HEK293 (cell line): ENCODE results near the gene TGFBRAP1.

ENCODE experiments used
- CTCF ChIA-PET: fragments of 350-600 bp; formaldehyde crosslinking; extraction: SDS; loops from one replicate; lab custom pipeline; 2021; ENCODE audit warnings: antibody characterized with exemption; lab: Yijun Ruan, JAX
- POLR2A ChIA-PET: fragments of 300-600 bp; formaldehyde crosslinking; extraction: SDS; loops from one replicate; lab custom pipeline; 2020; ENCODE audit warnings: antibody characterized with exemption, inconsistent platforms; lab: Yijun Ruan, JAX
- H3K27ac ChIP-seq: fragments of 200-500 bp; sonication (Bioruptor generic); 2 replicates; pipeline ENCODE4 v1.5.1; 2014; ENCODE audit warnings: low read depth, low read length, control low read depth, inconsistent platforms; ENCODE audit errors: extremely low read depth
- H3K36me3 ChIP-seq, 2 experiments: fragments of 200-500 bp in 1 of 2; sonication (Bioruptor generic) in 1 of 2; 1 replicate in 1 of 2; 2 replicates in 1 of 2; pipeline ENCODE4 v1.5.1; 2014 to 2017; ENCODE audit warnings: inconsistent platforms in 2 of 2, low read length in 2 of 2; ENCODE audit not compliant: control insufficient read depth in 2 of 2, insufficient read depth in 1 of 2
- H3K4me1 ChIP-seq: fragments of 200-500 bp; sonication (Bioruptor generic); 2 replicates; pipeline ENCODE4 v1.5.1; 2014; ENCODE audit warnings: mild to moderate bottlenecking, low read length, inconsistent platforms; ENCODE audit not compliant: control insufficient read depth, insufficient read depth
- H3K4me3 ChIP-seq: 2 replicates; pipeline ENCODE4 v1.5.1; 2011; ENCODE audit warnings: low read depth, mild to moderate bottlenecking, control low read depth, low read length, moderate library complexity
- H3K9me3 ChIP-seq: fragments of 200-500 bp; sonication (Bioruptor generic); 2 replicates; pipeline ENCODE4 v1.5.1; 2014; ENCODE audit warnings: low read depth, low read length, inconsistent platforms; ENCODE audit not compliant: control insufficient read depth, insufficient read depth
- BCL11A ChIP-seq: fragments of 450-650 bp; formaldehyde crosslinking; IDR thresholded peaks from 2 replicates; pipeline ENCODE4 v1.5.1; 2016; ENCODE audit warnings: low read depth, missing biosample characterization, missing genetic modification characterization
- CTCF ChIP-seq: fragments of 450-650 bp; formaldehyde crosslinking; IDR thresholded peaks from 2 replicates; pipeline ENCODE4 v1.5.1; 2016; ENCODE audit warnings: missing biosample characterization, missing genetic modification characterization
- GLI2 ChIP-seq: fragments of 450-650 bp; formaldehyde crosslinking; IDR thresholded peaks from 2 replicates; pipeline ENCODE4; 2017; ENCODE audit warnings: missing biosample characterization, missing genetic modification characterization, low read depth, borderline replicate concordance
- GLI4 ChIP-seq: fragments of 450-650 bp; formaldehyde crosslinking; IDR thresholded peaks from 2 replicates; pipeline ENCODE4 v1.5.1; 2016; ENCODE audit warnings: missing biosample characterization, missing genetic modification characterization
- KLF17 ChIP-seq: fragments of 450-650 bp; formaldehyde crosslinking; IDR thresholded peaks from 2 replicates; pipeline ENCODE4 v1.5.1; 2016; ENCODE audit warnings: missing biosample characterization, missing genetic modification characterization
- MYNN ChIP-seq: fragments of 450-650 bp; formaldehyde crosslinking; IDR thresholded peaks from 2 replicates; pipeline ENCODE4 v1.5.1; 2016; ENCODE audit warnings: missing biosample characterization, missing genetic modification characterization, borderline replicate concordance
- PRDM1 ChIP-seq: fragments of 450-650 bp; formaldehyde crosslinking; IDR thresholded peaks from 2 replicates; pipeline ENCODE4; 2016; ENCODE audit warnings: missing biosample characterization, missing genetic modification characterization
- SALL2 ChIP-seq: fragments of 450-650 bp; formaldehyde crosslinking; IDR thresholded peaks from 2 replicates; pipeline ENCODE4 v1.5.0; 2017; ENCODE audit warnings: missing biosample characterization, mild to moderate bottlenecking, missing genetic modification characterization, borderline replicate concordance
- ZNF138 ChIP-seq: fragments of 450-650 bp; formaldehyde crosslinking; IDR thresholded peaks from 2 replicates; pipeline ENCODE4 v1.5.1; 2016; ENCODE audit warnings: missing biosample characterization, missing genetic modification characterization, borderline replicate concordance
- ZNF146 ChIP-seq: fragments of 450-650 bp; formaldehyde crosslinking; IDR thresholded peaks from 2 replicates; pipeline ENCODE4 v1.5.1; 2016; ENCODE audit warnings: missing biosample characterization, missing genetic modification characterization
- ZNF214 ChIP-seq: fragments of 450-650 bp; formaldehyde crosslinking; IDR thresholded peaks from 2 replicates; pipeline ENCODE4 v1.5.1; 2017; ENCODE audit warnings: missing biosample characterization, mild to moderate bottlenecking, missing genetic modification characterization, borderline replicate concordance
- ZNF350 ChIP-seq: fragments of 450-650 bp; formaldehyde crosslinking; IDR thresholded peaks from 2 replicates; pipeline ENCODE4 v1.5.0; 2017; ENCODE audit warnings: missing biosample characterization, mild to moderate bottlenecking, missing genetic modification characterization
- ZNF354C ChIP-seq: fragments of 450-650 bp; formaldehyde crosslinking; IDR thresholded peaks from 2 replicates; pipeline ENCODE4 v1.5.1; 2016; ENCODE audit warnings: missing biosample characterization, missing genetic modification characterization, low read depth, borderline replicate concordance
- ZNF394 ChIP-seq: fragments of 450-650 bp; formaldehyde crosslinking; IDR thresholded peaks from 2 replicates; pipeline ENCODE4 v1.5.1; 2016; ENCODE audit warnings: missing biosample characterization, missing genetic modification characterization, mild to moderate bottlenecking, moderate library complexity, borderline replicate concordance
- ZNF426 ChIP-seq: fragments of 450-650 bp; formaldehyde crosslinking; IDR thresholded peaks from 2 replicates; pipeline ENCODE4 v1.5.1; 2017; ENCODE audit warnings: missing biosample characterization, missing genetic modification characterization, mild to moderate bottlenecking, inconsistent platforms, moderate library complexity
- ZNF530 ChIP-seq: fragments of 450-650 bp; formaldehyde crosslinking; IDR thresholded peaks from 2 replicates; pipeline ENCODE4 v1.5.1; 2016; ENCODE audit warnings: low read depth, missing biosample characterization, missing genetic modification characterization
- ZNF549 ChIP-seq: fragments of 450-650 bp; IDR thresholded peaks from 2 replicates; pipeline ENCODE4 v1.5.1; 2018; ENCODE audit warnings: missing biosample characterization, missing genetic modification characterization, mild to moderate bottlenecking, inconsistent platforms, moderate library complexity
- ZNF645 ChIP-seq: fragments of 450-650 bp; formaldehyde crosslinking; IDR thresholded peaks from 2 replicates; pipeline ENCODE4; 2016; ENCODE audit warnings: missing biosample characterization, missing genetic modification characterization
- ZNF660 ChIP-seq: fragments of 450-650 bp; IDR thresholded peaks from 2 replicates; pipeline ENCODE4 v1.5.1; 2018; ENCODE audit warnings: missing biosample characterization, mild to moderate bottlenecking, missing genetic modification characterization
- ZNF704 ChIP-seq: fragments of 450-650 bp; formaldehyde crosslinking; IDR thresholded peaks from 2 replicates; pipeline ENCODE4 v1.5.1; 2016; ENCODE audit warnings: missing biosample characterization, missing genetic modification characterization
- ZNF830 ChIP-seq: fragments of 450-650 bp; IDR thresholded peaks from 2 replicates; pipeline ENCODE4 v1.5.0; 2018; ENCODE audit warnings: missing biosample characterization, missing genetic modification characterization, low read depth, mild to moderate bottlenecking, moderate library complexity

The TGFBRAP1 gene

GRCh38 chr2:105283532-105283931, 46.0 kb downstream of the TGFBRAP1 start:
- no peaks in the 10 kb centered on the region for H3K9me3 ChIP-seq
- CTCF ChIA-PET, result interaction anchor here (0.7 to 1.4 kb wide), 2 partner anchors 9 to 12 kb away, joined by 3 to 4 read pairs; no protein-coding TSS in a partner anchor
- H3K36me3 ChIP-seq, result peaks cover 6 to 85% of the 10 kb centered on the region in 2 experiments; a peak in 2 of 3 replicates
- H3K27ac ChIP-seq, result no peak overlapping the region
- no peak for TF ChIP-seq ZNF426 (tag by site-specific recombination)
- TF ChIP-seq ZNF830 (tag by site-specific recombination), result no peak
- no peak for TF ChIP-seq ZNF214
- TF ChIP-seq ZNF660 (tag by site-specific recombination), result no peak
- TF ChIP-seq ZNF530 (tag by site-specific recombination), result no peak
- no peak for TF ChIP-seq PRDM1 (tag by site-specific recombination)
- TF ChIP-seq SALL2 (tag by site-specific recombination), result no peak
- no peak for TF ChIP-seq CTCF (tag by site-specific recombination)
- no peak for TF ChIP-seq GLI2 (tag by site-specific recombination)
- no peak for TF ChIP-seq BCL11A (tag by site-specific recombination)
- TF ChIP-seq MYNN (tag by site-specific recombination), result no peak
- TF ChIP-seq ZNF146, result no peak
- TF ChIP-seq ZNF138 (tag by site-specific recombination), result no peak
- no peak for TF ChIP-seq KLF17
- no peak for TF ChIP-seq ZNF704 (tag by site-specific recombination)
- no peak for TF ChIP-seq ZNF350 (tag by site-specific recombination)
- H3K4me3 ChIP-seq, result no peak overlapping the region
- no peaks in the 10 kb centered on the region for H3K4me1 ChIP-seq
- POLR2A ChIA-PET, result no interaction called here

- H3K27ac ChIP-seq, result no peak overlapping the region
- no peaks in the 10 kb centered on the region for H3K9me3 ChIP-seq
- TF ChIP-seq GLI4 (tag by site-specific recombination) (no peak), ZNF645 (tag by site-specific recombination) (no peak), ZNF549 (tag by site-specific recombination) (no peak), ZNF394 (no peak), ZNF354C (no peak)
- CTCF ChIA-PET, result interaction anchor here (0.6 to 1.2 kb wide), 3 partner anchors 10 to 40 kb away, joined by 3 read pairs; no protein-coding TSS in a partner anchor
- H3K4me3 ChIP-seq, result no peak overlapping the region
- H3K36me3 ChIP-seq, result peaks cover 17 to 84% of the 10 kb centered on the region in 2 experiments
- H3K4me1 ChIP-seq, result no peaks in the 10 kb centered on the region
- POLR2A ChIA-PET, result no interaction called here
These were observed 49.3 kb downstream of the TGFBRAP1 start for GRCh38 chr2:105280281-105280680.
